HG02840 (cell line): ENCODE data around the gene QSER1.
"Not testable (repeated sequence)": the region's sequence is repeated elsewhere in the genome, so short reads cannot be mapped to it uniquely, and the experiment has no call there.

Source experiments
- ATAC-seq: cut with Tn5 transposase; IDR thresholded peaks from one replicate; pipeline ENCODE4 v1.9.1; 2021; ENCODE audit warnings: mild to moderate bottlenecking, moderate library complexity, moderate number of reproducible peaks; ENCODE audit not compliant: unreplicated experiment, low FRiP score

QSER1 gene

GRCh38 chr11:32892355-32893092 is at the start of gene QSER1:
Gene QSER1, plus strand, starts transcription at chr11:32892811. Its CDS starts 315 bp downstream, at chr11:32893126.
- ATAC-seq = peak; percentile 65

- ATAC-seq = no peak
Measured at GRCh38 chr11:32843544-32843943, 49.1 kb upstream of the QSER1 start.

DNA sequence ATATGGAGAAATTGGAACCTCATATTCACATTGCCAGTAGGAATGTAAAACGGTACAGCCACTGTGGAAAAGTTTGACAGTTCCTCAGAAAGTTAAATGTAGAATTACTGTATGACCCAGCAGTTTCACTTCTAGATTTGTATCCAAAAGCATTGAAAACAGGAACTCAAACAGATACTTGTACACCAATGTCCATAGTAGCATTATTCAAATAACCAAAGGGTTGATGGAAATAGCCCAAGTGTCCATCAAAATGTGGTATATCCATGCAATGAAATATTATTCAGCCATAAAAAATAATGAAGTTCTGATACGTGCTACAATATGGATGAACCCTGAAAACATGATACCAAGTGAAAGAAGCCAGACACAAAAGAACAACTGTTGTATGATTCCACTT is 45.1 kb upstream of the QSER1 start:
- no peak for ATAC-seq

DNA sequence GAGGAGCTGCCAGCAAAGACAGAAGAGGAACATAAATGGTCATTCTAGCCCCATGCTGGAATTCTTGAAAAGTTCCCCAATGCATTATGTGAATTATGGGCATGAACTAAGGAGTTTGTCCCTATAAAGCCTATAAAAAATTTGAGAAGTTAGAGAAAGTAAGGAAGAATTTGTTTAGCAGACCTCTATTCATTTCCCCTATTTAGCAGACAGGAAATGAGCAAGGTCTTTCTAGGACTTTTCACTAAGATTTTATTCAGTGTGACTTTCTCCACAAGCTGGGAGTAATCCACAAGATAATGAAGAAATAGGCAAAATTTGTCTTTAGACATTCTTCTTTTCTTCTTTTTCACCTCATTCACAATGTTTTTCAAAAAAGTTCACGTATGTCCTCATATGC is 42.9 kb upstream of the QSER1 start:
- ATAC-seq = no peak

DNA sequence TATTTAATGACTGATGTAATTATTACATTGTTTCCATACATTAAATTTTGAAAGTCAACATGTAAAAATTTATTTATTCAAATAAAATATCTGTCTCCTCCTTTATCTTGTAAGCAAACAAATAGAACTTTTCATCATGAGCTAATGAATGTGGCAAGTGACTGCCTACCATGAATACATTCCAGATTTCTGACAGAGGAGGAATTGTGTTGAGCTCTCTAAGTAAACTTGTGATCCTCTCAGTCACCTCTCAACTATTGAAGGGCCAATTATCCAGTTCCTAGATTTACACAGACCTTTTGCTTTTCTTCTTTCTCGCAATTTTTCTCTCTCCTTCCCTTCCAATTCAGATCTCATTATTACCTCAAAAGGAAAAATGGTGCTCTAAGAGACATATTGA is 41.4 kb upstream of the QSER1 start:
- no peak for ATAC-seq

DNA sequence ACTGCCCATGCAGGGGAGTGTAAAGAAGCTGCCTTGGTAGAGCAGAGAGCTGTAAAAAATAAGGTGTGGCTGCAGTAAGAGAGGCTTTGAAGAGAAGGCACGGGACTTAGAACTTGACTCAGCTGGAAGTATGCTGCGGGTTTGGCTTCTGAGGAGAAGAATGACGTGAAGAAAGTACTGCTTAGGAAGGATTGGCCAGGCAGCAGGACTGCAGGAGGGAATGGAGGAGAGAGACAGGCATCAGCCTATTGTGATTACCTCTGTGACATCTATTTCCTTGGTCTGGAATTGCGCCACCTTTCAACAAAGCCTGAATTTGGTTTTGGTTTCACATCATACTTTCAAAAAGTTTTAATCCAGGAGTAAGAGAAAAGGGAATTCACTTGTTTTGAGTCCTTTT is 40.4 kb upstream of the QSER1 start:
- no peak for ATAC-seq

- no peak for ATAC-seq
Measured at GRCh38 chr11:32855601-32856000, 37.0 kb upstream of the QSER1 start.

- ATAC-seq = no peak
Measured at GRCh38 chr11:32858731-32859130, 33.9 kb upstream of the QSER1 start.

GRCh38 chr11:32861850-32862577 is 30.6 kb upstream of the QSER1 start:
- no peak for ATAC-seq

DNA sequence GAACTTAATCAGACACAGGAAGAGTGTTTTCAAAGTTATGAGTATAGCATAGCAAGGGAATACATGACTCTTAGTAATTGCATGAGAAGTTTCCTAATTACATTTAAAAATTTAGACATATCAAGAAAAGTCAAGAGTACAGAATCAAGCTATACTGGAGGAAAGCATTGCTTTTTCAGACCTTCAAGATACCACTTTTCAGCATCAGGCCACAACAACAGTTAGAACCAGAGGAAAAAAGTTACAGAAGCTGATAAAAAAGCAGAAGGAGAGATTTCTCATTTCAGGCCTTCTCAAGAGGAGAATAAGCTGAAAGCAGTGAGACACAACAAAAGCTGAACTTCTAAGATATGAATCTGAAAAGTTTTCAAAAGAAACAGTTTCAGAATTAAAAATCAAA is 28.1 kb upstream of the QSER1 start:
- ATAC-seq = no peak

DNA sequence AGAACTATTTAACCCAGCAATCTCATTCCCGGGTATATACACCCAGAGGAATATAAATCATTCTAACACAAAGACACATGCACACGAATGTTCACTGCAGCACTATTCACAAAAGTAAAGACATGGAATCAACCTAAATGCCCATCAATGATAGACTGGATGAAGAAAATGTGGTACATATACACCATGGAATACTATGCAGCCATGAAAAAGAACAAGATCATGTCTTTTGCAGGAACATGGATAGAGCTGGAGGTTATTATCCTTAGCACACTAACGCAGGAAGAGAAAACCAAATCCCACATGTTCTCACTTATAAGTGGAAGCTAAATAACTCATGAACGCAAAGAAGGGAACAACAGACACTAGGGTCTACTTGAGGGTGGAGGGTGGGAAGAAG is 23.9 kb upstream of the QSER1 start:
- ATAC-seq = not testable (repeated sequence)

GRCh38 chr11:32870676-32871075 is 21.9 kb upstream of the QSER1 start:
- no peak for ATAC-seq

DNA sequence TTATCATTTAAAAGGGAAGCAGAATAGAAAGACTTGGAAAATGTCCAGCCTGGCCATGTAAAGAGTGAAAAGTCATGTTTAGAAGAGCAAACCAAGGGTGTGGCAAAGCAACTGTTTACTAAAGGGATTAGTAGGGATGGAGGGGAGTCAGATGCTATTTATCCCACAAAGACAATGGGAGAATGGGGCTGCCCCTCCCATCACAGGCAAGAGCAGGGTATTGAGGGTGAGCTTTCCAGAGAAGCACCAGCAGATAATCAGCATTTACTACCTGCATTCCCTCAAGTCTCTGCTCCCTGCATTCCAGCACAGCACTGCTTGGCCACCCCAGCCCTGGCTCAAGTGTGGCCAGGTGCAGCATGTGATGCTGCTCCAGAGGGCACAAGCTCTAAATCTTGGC is 18.5 kb upstream of the QSER1 start:
- ATAC-seq = no peak

DNA sequence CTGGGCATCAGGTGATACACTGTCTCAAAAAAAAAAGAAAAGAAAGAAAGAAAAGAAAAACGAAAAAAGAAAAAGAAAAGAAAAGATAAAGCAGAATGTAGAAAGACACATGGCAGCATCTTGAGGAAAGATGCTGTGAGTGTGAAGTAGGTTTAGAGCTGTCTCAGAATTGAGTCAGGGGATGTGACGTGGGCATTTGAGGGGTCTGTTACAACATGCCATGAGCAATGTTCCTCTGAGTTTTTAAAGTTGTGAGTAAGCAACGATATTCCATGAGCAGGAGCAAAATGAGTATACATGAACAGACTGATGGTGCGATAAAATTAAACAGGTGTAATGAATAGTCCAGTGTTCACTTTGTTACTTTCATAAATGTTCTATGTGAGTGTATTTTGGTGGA is 11.3 kb upstream of the QSER1 start:
- no peak for ATAC-seq

DNA sequence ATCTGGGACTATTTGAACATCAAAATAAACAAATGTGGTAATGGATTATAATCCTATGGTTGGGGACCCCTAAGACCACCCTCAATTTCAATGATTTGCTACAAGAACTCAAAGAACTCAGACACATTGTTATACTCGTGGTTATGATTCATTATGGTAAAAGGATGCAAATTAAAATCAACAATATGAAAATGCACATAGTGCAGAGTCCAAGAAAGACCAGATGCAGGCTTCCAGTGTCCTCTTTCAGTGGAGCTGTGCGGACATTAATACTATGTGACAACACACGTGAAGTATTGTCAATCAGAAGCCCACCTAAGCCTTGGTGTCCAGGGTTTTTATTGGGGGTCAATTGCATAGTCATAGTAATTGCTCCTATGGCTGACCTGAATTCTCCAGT is 9.2 kb upstream of the QSER1 start:
- no peak for ATAC-seq

DNA sequence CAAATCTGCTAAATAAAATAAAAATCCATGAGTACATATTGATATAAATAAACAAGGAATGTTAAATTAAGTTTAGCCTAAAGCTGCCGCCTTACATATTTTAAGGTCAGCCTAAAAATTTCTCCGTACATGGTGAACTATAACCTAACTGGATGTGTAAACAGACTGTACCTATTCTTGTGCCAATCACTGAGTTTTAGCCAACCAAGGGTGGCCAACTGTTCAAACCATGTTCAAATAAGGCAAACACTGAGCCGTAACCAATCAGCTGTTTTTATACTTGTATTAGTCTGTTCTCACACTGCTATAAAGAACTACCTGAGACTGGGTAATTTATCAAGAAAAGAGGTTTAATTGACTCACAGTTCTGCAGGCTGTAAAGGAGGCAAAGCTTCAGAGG is 8.6 kb upstream of the QSER1 start:
- ATAC-seq = no peak

DNA sequence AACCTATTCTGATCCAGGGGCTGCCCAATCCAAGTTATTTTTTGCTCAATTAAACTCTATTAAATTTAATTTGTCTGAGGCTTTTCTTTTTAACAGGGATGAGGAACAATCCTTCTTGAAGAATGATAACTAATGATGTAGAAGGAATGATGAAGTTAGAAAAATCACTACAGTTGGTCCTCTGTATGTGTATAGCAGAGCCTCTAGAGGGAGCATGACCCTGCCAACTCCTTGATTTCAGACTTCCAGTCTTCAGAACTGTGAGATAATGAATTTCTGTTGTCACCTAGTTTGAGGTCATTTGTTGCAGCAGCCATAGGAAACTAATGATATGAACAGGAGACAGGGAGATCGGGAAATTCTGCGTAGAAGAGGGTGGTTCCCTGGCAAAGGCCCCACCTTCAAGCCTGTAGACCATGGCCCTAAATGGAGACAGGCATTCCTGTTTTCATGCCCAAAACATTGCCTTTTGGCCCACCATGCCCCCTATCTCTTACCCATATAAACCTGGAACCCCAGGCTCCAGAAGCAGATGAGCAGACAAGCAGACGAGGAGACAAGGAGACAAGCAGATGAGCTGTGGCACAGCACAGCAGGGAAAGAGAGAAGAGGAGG is 7.7 kb upstream of the QSER1 start:
- ATAC-seq = no peak

GRCh38 chr11:32885556-32885955 is 7.1 kb upstream of the QSER1 start:
- no peak for ATAC-seq

DNA sequence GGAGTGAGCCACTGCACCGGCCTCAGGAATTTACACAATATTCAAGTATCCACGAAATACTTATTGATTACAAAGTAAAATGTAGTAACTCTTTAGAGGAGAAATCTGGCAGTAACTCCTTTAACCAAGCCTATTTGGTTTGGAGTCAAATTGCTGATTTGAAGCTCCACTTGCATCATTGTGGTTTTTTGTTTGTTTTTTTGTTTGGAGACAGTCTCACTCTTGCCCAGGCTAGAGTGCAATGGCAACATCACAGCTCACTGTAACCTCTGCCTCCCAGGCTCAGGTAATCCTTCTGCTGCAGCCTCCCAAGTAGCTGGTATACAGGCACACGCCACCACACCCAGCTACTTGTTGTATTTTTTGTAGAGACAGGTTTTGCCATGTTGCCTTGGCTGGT is 6.4 kb upstream of the QSER1 start:
- ATAC-seq = no peak

DNA sequence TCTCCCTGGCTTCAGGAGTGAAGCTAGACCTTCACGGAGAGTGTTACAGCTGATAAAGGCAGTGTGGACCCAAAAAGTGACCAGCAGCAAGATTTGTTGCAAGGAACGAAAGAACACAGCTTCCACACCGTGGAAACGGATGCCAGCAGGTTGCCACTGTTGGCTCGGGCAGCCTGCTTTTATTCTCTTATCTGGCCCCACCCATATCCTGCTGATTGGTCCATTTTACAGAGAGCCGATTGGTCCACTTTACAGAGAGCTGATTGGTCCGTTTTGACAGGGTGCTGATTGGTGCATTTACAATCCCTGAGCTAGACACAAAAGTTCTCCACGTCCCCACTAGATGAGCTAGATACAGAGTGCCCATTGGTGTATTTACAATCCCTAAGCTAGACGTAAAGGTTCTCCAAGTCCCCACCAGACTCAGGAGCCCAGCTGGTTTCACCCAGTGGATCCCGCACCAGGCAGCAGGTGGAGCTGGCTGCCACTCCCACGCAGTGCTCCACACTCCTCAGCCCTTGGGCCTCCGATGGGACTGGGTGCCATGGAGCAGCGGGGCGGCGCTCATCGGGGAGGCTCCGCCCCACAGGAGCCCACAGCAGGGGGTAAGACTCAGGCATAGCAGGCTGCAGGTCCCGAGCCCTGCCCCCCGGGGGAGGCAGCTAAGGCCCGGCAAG is 4.8 kb upstream of the QSER1 start:
- ATAC-seq = not testable (repeated sequence)

DNA sequence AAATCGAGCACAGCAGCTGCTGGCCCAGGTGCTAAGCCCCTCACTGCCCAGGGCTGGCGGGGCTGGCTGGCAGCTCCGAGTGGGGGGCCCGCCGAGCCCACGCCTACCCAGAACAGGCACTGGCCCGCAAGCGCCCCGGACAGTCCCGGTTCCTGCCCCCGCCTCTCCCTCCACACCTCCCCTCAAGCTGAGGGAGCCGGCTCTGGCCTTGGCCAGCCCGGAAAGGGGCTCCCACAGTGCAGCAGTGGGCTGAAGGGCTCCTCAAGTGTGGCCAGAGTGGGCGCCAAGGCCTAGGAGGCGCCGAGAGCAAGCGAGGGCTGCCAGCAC is 4.3 kb upstream of the QSER1 start:
- ATAC-seq = not testable (repeated sequence)
